NCI-H460 (cell line): ENCODE measurements around the gene ZNF536. TPM values are rescaled to one million over a fixed set of nuclear protein-coding genes. Genes with fewer than 3 reads are reported as not detected.

ENCODE experiments used
- DNase-seq: peaks from one replicate; pipeline ENCODE4 v3.0.0-alpha.2; 2016; ENCODE audit warnings: low read depth; ENCODE audit errors: extremely low read depth
- total RNA-seq: library from RNA; depleted of rRNA; stranded (reverse); fragments of >200 nt; shearing (Covaris generic); gene quantifications from 2 replicates; pipeline ENCODE4 v1.2.3, GENCODE V29; 2014

ZNF536 gene
- total RNA-seq, 1 experiment from 2014 or later: not detected

DNA sequence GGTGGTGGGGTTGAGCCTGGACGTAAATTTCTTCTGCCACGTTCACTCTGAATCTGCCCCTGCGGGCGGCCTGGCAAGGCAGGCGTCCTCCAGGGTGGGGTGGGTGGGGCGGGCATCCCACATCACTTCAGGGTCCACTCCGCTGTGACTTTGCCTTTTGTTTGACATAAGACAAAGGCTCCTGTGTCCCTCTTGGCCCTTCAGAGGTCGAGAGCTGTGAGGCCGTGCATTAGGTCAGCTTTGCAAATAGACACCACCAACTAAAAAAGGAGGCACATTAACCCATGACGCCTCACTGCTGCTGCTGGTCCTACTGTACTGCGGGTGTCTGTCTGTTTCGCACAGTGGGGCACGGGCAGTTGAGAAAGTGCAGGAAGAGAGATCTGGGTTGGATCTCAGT, 10.5 kb upstream of the ZNF536 start:
- no peak for DNase-seq

DNA sequence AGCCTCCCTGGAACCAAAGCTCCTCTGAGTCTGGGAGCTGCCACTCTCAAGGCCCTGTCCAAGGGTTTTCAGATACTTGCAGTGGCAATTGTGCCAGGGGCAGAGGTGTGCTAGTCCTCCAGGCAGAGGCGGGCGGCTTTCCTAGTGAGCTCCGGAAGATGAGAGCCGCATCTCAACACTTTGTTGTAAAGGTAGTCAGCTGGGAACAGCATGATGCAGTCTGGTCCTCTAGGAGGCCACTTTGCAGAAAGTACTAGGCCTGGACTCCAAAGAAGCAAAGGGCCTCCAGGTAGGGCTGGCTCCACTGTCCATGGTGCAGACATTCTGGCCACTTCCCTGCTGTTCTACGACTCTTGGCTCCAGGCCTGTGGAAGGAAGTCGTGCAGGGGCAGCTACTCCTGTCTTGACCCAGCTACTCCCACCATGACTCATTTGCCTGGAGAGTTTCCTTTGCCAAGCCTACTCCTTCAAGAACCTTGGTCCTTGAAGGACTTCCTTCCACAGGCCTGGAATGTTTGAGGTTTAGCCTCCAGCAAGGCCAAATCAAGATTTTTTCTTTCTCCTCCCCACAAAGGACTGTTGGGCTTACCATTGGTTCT, 9.9 kb upstream of the ZNF536 start:
- no peak for DNase-seq

DNA sequence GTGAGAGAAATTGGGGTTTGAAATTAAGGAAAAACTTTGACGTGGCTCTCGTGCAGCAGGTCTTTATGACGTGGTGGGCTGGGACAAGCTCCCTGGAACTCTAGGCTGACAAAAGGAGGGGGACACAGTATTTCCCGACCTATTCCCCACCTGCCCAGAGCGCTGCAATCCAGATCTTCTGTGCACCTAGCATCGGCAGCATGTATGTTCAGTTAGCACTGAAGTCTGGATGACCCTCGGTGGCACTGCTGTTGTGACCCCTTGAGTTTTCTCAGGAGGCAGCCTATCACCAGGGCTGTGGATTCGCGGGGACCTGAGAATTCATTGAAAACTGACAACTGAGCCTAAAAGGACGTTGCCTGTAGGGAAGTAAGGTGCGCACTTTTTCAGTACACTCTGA, 9.1 kb upstream of the ZNF536 start:
- DNase-seq: no peak

DNA sequence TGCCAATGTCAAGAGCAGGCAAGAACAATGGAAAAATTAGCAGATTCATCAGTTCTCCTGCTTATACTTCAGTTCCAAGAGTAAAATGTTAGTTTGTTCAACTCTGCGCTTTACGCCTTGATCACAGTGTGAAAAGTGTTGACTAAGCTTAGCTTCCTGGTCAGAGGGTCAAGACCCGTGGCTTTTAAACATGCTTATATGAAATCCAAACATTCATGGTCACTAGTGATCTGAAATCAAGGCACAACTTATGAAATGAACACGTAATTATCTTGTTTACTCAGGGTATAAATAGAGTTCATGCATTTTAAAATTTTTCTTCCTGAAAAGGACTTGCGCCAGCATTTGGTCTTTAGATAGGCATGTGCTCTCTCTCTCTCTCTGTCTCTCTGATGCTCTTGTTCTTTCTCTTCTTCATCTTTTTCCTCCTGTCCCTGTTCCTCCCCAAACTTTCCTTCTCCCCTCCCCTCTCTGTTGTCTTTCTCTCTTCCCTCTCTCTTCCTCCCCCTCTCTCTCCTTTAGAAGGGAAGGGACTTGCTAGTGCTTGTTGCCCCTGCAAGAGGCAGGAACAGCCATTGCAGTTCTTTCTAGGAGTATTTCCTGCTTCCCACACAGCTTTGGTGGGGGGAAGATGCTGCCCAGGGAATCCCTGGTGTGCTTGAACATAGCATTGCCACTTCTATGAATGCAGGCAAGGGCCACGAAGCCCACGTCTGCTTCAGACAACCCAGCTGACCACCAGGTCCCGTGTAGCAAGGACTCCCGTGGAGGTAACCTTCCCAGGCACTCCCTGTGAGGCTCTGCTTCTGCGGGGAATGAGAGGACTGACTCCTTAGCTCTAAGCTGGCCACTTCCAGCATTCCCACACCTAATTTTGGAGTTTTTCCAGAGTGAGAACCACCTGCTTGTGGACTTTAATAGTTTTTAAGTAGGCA, 7.1 kb upstream of the ZNF536 start:
- no peak for DNase-seq

DNA sequence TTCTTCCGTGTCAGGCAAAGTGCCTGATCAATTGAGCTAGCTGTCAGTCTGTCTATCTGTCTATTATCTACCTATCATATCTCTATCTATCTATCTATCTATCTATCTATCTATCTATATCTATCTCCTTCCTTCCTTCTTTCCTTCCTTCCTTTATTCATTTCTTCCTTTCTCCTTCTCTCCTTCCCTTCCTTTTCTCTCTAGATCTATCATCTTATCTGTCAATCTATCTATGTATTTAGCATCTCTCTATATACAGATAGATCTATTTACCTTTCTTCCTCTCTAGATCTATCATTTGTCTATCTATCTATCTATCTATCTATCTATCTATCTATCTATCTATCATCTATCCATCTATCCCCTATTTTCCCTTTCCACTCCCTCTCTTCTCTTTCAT, 5.9 kb upstream of the ZNF536 start:
- no peak for DNase-seq

GRCh38 chr19:30367006-30367405, 5.2 kb upstream of the ZNF536 start:
- no peak for DNase-seq

DNA sequence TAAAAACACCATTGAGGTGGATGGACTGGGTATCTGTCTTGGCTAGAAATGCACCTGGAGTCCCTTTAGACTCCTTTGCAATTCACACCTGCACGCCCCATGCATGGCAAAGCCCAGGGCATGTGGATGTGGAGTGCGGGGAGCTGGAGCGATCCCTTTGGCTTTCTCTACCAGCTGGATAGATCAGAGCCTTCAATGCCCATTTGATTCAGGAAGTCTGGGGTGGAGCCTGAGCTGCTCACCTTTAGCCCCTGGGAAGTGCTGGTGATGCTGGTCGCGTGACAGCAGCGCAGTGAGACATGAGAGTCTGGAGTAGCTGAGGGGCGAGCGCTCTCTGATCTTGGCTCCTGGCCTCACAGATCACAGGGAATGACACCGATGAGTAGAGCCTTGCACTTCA, 4.8 kb upstream of the ZNF536 start:
- DNase-seq: no peak

DNA sequence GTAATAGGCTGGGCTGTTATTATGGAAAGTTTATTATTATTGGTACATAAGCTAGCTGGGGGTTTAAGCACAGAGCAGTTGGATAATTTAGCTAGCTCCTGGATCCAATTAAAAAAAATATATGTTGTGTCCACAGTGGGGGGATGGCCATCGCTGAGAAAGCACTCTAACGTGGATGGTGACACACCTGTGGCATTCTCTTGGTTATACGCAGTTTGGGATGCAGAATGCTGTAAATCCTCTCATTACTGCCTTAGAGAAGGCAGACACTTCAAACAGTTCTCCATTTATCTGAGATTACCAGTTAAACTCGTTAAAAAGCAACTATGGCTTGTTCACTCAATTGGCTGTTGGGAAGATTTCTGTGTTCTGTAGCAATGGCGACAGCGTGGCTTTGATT, 2.4 kb upstream of the ZNF536 start:
- no peak for DNase-seq

- no peak for DNase-seq
Measured at GRCh38 chr19:30371161-30371836, 885 bp upstream of the ZNF536 start.

DNA sequence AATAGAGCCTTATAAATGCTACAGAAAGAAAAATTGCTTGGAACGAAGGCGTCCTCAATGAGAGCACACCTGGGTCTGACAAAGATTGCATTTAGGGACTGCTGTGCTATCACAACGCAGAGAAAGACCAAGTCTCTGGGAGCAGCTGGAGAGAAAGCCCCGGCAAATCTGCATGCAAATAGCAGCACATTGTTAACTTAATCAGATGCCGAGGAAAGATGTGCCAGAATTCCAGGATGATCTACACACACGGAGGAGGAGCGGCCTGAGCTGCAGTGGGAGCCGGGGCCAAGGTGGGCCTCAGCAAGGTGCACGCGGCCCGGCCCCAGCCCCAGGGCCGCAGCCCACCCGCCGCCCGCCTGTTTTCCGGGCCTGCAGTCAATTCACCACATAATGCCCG, 1.4 kb downstream of the ZNF536 start:
- no peak for DNase-seq

DNA sequence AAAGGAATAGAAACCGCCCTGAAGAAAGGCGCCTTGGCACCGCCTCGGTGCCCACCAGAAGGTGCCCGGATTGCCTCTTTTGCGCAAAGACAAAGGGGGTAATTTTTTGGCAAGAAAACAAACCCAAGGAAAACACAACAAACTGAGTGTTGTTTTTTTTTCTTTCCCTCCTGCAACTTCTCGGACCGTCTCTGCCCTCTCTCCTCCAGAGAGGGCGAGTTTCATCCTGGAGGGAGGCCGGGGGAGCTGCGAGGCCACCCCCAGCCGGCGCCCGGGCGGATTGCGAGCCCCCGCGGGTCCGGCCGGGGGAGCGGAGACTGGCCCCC, 2.3 kb downstream of the ZNF536 start:
- no peak for DNase-seq

- no peak for DNase-seq
Measured at GRCh38 chr19:30374865-30375552, 2.8 kb downstream of the ZNF536 start.

- no peak for DNase-seq
Measured at GRCh38 chr19:30375553-30376031, 3.4 kb downstream of the ZNF536 start.

GRCh38 chr19:30376272-30376671, 4.1 kb downstream of the ZNF536 start:
- no peak for DNase-seq

- no peak for DNase-seq
Measured at GRCh38 chr19:30376826-30377425, 4.7 kb downstream of the ZNF536 start.

GRCh38 chr19:30378701-30379100, 6.5 kb downstream of the ZNF536 start:
- DNase-seq: no peak

DNA sequence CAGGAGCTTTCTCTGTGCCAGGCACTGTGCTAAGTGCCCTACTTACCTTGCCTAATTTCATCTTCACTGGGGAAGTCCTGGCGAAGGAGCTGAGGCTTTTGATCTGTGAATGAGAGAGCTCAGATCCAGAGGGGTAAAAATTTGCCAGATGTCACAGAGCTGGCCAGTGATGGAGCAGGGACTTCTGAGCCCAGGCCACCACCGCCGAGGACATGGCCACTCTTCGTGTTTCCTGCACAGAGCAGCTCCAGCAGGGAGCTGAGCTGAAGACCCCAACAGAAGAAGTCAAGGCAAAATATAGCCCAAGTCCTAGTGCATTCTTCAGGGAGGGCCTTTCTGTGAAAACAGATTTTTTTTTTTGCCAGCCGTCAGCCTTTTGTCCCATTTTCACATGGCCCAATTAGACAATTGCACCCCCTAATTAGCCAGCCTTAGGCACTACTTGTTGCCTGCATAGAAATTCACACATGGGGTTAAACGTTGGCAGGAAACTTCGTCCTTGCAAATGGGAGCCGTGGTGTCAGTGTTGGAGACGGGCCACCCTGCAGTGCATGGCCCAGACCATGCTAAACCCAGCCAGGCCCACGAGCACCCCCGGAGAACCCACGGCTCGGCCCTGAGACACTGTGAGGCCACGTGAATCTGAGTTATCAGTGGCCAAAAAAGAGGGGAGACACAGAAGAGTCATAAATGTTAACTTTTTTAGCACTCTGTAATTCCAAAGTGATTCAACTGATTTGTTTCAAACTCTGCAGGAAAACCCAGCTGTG, 7.8 kb downstream of the ZNF536 start:
- no peak for DNase-seq

GRCh38 chr19:30381366-30381765, 9.2 kb downstream of the ZNF536 start:
- no peak for DNase-seq

GRCh38 chr19:30385174-30385573, 13.0 kb downstream of the ZNF536 start:
- no peak for DNase-seq

DNA sequence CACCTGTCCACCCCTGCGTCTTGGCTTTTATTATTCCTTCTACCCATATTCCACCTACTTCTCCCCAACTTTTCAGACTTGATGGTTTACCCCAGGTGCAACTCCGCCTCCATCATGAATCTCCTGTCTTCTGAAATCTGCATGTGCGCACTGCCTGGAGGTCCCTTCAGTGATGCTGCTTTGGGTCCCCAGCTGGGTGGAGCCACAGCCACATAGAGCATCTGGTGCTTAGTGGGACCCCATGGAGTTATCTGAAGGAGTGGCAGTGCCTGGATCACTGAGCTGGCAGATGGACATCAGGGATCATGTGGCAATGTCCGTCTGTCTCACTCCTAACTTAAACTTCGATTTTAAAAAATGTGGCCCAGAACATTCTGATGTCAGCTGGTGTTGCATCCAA, 13.5 kb downstream of the ZNF536 start:
- no peak for DNase-seq
